Psoas muscle (tissue), 8 donors: ENCODE results near the gene LINC00305. TPM values are rescaled to one million over a fixed set of nuclear protein-coding genes. Genes with fewer than 3 reads are reported as not detected.

Source experiments
- ATAC-seq, 4 donors: fragments of 200-7000 bp; cut with Tn5 transposase; one replicate each; pipeline ENCODE4 v1.9.1; 2020; ENCODE audit warnings: moderate library complexity in 3 of 4, mild to moderate bottlenecking in 2 of 4
- DNase-seq, 2 donors: peaks; one replicate each; pipeline ENCODE4 v3.0.0-alpha.2; 2020
- H3K27ac ChIP-seq: fragments of 200-600 bp; one replicate; pipeline ENCODE4 v1.8.0; 2022
- H3K27me3 ChIP-seq, 3 donors: fragments of 200-600 bp in 1 of 3; one replicate each; pipeline versions ENCODE4 v1.6.1 to v1.8.0; 2013 to 2022; ENCODE audit warnings: low read length in 2 of 3, mild to moderate bottlenecking in 2 of 3, moderate library complexity in 1 of 3; ENCODE audit not compliant: insufficient read depth in 3 of 3
- H3K36me3 ChIP-seq, 2 donors: fragments of 200-600 bp in 1 of 2; one replicate each; pipeline versions ENCODE4 v1.6.1 to v1.8.0; 2013 to 2022; ENCODE audit warnings: low read depth in 1 of 2, mild to moderate bottlenecking in 1 of 2, moderate library complexity in 1 of 2; ENCODE audit not compliant: insufficient read depth in 1 of 2
- H3K4me1 ChIP-seq: fragments of 200-600 bp; one replicate; pipeline ENCODE4 v1.8.0; 2022
- H3K4me3 ChIP-seq: fragments of 200-600 bp; one replicate; pipeline ENCODE4 v1.8.0; 2022; ENCODE audit warnings: mild to moderate bottlenecking
- H3K9me3 ChIP-seq: fragments of 200-600 bp; one replicate; pipeline ENCODE4 v1.8.0; 2022
- CTCF ChIP-seq: fragments of 200-600 bp; IDR thresholded peaks from one replicate; pipeline ENCODE4 v1.8.0; 2022; ENCODE audit warnings: antibody characterized with exemption
- WGBS, 3 donors: extraction: QIAGEN DNeasy Blood & Tissue Kit; methylation state at CpG; one replicate each; pipeline versions ENCODE4 v1.1.6 to v1.1.7; 2013; 5-methylcytosine and 5-hydroxymethylcytosine counted together
- intact Hi-C, 2 donors: fragments of 100-400 bp; cut with DNase I; formaldehyde crosslinking; loops; one replicate each; pipeline versions ENCODE4 v1.11.0 to v1.14.2; 2022
- polyA plus RNA-seq, 3 donors: library from polyadenylated mRNA; stranded (reverse); fragments of 200-250 nt; gene quantifications; one replicate each; pipeline ENCODE4 v1.2.3, GENCODE V29; 2013
- total RNA-seq, 4 donors: library from RNA; stranded (reverse); fragmentation: NEBNext Ultra II Directional in 2 of 4; extraction: Animal tissue kit (Norgen Biotek cat#: 25700) in 2 of 4; gene quantifications; one replicate each; pipeline versions ENCODE4 v1.2.1 to v1.2.4, GENCODE V29; 2021 to 2023
- donor health status: healthy with polysubstance abuse.
- donor health status: DM: no; HTN: no; CAD: no; lungs with moderate emphysema.
- donor health status: Bipolar disorder and iron deficiency.
- donor health status: healthy.
- donor health status: DM: yes; HTN: yes; CAD: no.
- donor health status: DM: no; HTN: no; CAD: no.
- donor health status: DM: no; HTN: no; CAD: no.
- donor health status: DM: yes; HTN: yes; CAD: no.

Gene LINC00305
- total and polyA plus RNA-seq, 7 donors, result not detected

- no peak for TF ChIP-seq CTCF
- no peaks in the 10 kb centered on the region for H3K9me3 ChIP-seq
- no peak overlapping the region for H3K4me3 ChIP-seq
- intact Hi-C loops, result no loop called here
- DNase-seq (no peak), ATAC-seq (no peak)
- H3K27ac ChIP-seq, result no peak overlapping the region
- H3K4me1 ChIP-seq, result no peaks in the 10 kb centered on the region
- H3K36me3 ChIP-seq, result no peaks in the 10 kb centered on the region
- WGBS, 3 donors, result 67 to 79% (median 73%) methylated on average over 1 of the region's 1 CpG
- H3K27me3 ChIP-seq, result no peaks in the 10 kb centered on the region
Measured at GRCh38 chr18:64053246-64053645, 95.6 kb downstream of the LINC00305 start.

- TF ChIP-seq CTCF, result no peak
- ATAC-seq (no peak), DNase-seq (no peak)
- Histone ChIP-seq H3K9me3 (no peaks in the 10 kb centered on the region), H3K27ac (no peak overlapping the region), H3K4me3 (no peak overlapping the region), H3K36me3 (no peaks in the 10 kb centered on the region), H3K4me1 (no peaks in the 10 kb centered on the region), H3K27me3 (no peaks in the 10 kb centered on the region)
- intact Hi-C loops, result no loop called here
- 45 to 59% (median 56%) methylated on average over 2 of the region's 2 CpGs for WGBS, 3 donors
Measured at GRCh38 chr18:64052772-64053171, 96.1 kb downstream of the LINC00305 start.

GRCh38 chr18:64044616-64045015, 104.3 kb downstream of the LINC00305 start:
- 63 to 74% (median 69%) methylated on average over 5 of the region's 5 CpGs for WGBS, 3 donors
- no peak for TF ChIP-seq CTCF
- Histone ChIP-seq H3K27ac (no peak overlapping the region), H3K27me3 (no peaks in the 10 kb centered on the region), H3K9me3 (no peaks in the 10 kb centered on the region), H3K4me3 (no peak overlapping the region), H3K4me1 (no peaks in the 10 kb centered on the region), H3K36me3 (no peaks in the 10 kb centered on the region)
- DNase-seq (no peak), ATAC-seq (no peak)
- intact Hi-C loops, result no loop called here

DNA sequence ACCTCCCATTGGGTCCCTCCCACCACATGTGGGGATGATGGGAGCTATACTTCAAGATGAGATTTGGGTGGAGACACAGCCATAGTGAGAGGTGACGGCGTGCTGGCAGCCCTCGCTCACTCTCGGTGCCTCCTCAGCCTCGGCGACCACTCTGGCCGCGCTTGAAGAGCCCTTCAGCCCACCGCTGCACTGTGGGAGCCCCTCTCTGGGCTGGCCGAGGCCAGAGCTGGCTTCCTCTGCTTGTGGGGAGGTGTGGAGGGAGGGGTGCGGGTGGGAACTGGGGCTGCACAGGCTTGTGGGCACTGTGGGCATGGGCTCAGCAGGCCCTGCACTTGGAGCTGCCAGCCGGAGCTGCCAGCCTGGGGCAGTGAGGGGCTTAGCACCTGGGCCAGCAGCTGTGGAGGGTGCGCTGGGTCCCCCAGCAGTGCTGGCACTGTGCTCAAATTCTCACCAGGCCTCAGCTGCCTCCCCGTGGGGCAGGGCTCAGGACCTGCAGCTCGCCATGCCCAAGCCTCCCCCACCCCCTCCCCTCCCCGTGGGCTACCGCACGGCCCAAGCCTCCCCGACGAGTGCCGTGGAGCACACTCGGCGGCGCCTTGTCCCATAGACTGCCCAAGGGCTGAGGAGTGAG, 106.0 kb downstream of the LINC00305 start:
- ATAC-seq, result no peak

More for the DNA sequence above, 106.0 kb downstream of the LINC00305 start:
- no peak for DNase-seq
- intact Hi-C loops, result no loop called here
- no peak overlapping the region for H3K4me3 ChIP-seq
- no peaks in the 10 kb centered on the region for H3K27me3 ChIP-seq
- 93 to 96% (median 94%) methylated on average over 21 to 24 of the region's 24 CpGs for WGBS, 3 donors
- no peak overlapping the region for H3K27ac ChIP-seq
- TF ChIP-seq CTCF, result no peak
- H3K9me3 ChIP-seq, result no peaks in the 10 kb centered on the region
- no peaks in the 10 kb centered on the region for H3K36me3 ChIP-seq
- H3K4me1 ChIP-seq, result no peaks in the 10 kb centered on the region
